AG09309 (cell line): ENCODE results near the gene RENBP.

Experiments used
- DNase-seq: peaks from one replicate; pipeline ENCODE4 v3.0.0-alpha.2; 2010; ENCODE audit warnings: low read depth
- H3K4me3 ChIP-seq: 2 replicates; pipeline ENCODE4 v1.5.1; 2011; ENCODE audit warnings: mild to moderate bottlenecking, low read depth, low read length, moderate library complexity; ENCODE audit not compliant: control insufficient read depth
- TF ChIP-seq, protein P1 (sequence below): IDR thresholded peaks from 2 replicates; pipeline ENCODE4 v1.5.1; 2011; ENCODE audit warnings: mild to moderate bottlenecking, low read depth, low read length, inconsistent platforms; ENCODE audit not compliant: insufficient read depth, control insufficient read depth; ENCODE audit errors: missing control alignments

Gene RENBP

DNA sequence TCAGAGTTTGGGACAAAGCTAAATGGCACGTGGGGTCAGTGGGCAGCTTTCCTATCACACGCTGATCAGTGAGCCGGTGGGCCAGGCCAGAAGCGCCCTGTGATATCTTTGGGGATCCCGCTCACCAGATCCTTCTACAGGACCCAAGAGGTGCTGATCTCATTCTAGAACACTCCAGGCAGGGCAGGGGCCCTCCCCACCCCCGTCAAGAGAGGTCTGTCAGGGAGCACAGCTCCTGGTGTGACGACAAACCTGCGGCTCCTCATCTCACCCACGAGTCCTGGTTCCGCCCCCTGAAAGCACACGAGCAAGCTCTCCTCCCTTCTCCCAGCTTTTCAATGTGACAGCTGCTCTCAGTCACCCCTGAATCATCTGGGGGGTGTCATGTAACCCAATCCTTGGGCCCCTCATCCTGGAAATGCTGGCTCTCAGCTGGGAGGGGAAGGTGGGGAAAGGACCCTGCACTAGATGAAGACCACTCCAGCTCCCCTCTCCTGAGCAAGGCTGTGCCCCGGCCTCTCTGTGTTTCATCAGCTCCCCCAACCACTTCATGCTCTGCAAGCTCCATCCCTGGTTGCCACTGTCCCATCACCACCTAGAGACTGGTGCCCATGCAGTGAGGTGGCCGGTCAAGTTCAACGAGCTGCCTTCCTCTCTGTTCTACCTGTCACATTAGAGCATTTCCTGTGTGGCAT, 22.5 kb upstream of the RENBP start:
- DNase-seq = no peak
- TF ChIP-seq, protein P1, sequence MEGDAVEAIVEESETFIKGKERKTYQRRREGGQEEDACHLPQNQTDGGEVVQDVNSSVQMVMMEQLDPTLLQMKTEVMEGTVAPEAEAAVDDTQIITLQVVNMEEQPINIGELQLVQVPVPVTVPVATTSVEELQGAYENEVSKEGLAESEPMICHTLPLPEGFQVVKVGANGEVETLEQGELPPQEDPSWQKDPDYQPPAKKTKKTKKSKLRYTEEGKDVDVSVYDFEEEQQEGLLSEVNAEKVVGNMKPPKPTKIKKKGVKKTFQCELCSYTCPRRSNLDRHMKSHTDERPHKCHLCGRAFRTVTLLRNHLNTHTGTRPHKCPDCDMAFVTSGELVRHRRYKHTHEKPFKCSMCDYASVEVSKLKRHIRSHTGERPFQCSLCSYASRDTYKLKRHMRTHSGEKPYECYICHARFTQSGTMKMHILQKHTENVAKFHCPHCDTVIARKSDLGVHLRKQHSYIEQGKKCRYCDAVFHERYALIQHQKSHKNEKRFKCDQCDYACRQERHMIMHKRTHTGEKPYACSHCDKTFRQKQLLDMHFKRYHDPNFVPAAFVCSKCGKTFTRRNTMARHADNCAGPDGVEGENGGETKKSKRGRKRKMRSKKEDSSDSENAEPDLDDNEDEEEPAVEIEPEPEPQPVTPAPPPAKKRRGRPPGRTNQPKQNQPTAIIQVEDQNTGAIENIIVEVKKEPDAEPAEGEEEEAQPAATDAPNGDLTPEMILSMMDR = no peak
- no peak overlapping the region for H3K4me3 ChIP-seq

DNA sequence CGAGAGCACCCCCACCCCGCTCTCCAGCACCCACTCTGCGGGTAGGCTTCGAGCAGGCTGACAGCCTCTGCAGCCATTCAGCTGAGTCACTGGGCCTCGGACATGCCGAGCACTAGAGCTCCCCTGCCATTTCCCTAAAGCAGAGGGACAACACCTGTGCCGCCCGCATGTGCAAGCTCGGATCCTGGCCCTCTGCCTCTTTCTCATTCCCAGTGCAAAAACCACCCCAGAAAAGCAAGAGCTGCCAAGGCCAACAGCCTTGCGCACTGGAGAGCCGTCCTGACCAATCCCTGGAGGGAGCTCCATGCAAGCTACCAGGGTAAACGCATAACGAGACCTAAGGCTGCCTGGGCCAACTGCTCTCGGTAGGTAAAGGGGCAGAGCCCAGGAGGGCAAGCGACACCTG, 21.8 kb upstream of the RENBP start:
- TF ChIP-seq, protein P1 = no peak
- no peak overlapping the region for H3K4me3 ChIP-seq
- no peak for DNase-seq

DNA sequence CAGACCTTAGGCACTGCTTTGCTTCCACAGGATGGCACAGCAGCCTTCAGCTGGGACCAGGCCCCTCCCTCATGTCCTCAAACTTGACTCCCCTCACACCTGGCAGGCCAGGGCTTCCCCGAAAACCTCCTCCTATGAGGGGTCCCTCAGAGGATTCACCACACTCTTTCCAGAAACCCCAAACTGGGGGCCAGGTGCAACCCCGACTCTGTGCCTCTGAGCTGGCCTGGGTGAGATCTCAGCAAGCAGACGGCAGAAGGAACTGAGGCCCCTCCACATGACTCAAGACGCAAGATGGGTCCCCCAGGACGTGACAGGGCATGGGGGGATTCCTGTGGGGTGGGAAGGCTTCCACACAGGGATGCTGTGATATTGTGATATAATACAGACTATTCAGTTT, 21.0 kb upstream of the RENBP start:
- TF ChIP-seq, protein P1 = no peak
- H3K4me3 ChIP-seq = no peak overlapping the region
- DNase-seq = no peak

DNA sequence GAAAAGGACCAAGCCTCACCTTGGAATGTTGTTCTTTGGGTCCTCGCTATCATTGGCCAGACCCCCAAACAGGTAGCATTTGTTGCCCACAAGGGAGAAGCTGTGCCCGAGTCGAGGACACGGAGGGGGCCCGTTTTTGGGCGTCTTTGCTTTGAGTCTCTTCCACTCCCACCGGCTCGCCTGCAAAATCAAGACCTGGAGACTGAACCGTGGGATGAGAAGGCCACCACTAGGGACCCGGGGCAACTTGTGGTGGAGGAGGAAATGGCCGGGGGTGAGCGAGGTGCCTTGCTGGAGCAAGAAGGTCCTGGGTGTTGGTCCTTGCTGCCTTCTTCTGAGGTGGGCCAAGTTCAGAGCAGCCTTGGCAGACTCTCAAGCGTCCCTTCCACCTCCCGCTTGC, 19.7 kb upstream of the RENBP start:
- H3K4me3 ChIP-seq = no peak overlapping the region
- no peak for DNase-seq
- TF ChIP-seq, protein P1 = no peak

DNA sequence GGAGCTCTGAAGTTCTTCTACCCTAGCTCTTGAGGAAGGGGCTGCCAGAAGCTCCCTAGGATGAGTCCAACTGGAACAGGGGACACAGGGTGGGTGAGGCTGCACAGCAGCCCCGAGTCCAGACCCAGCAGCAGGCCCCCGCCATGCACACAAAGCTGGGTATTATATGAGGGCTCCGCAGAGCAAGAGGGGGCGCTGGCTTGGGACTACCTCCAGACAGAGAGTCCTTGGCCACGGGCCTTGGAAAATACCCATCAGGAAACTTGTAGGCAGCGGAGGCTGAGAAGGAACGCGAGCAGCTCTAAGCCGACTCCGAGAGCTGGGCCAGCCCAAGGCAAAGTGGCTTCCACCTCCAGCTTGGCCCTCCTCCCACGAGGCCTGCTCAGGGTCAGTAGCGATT, 19.1 kb upstream of the RENBP start:
- no peak overlapping the region for H3K4me3 ChIP-seq
- TF ChIP-seq, protein P1 = no peak
- no peak for DNase-seq

DNA sequence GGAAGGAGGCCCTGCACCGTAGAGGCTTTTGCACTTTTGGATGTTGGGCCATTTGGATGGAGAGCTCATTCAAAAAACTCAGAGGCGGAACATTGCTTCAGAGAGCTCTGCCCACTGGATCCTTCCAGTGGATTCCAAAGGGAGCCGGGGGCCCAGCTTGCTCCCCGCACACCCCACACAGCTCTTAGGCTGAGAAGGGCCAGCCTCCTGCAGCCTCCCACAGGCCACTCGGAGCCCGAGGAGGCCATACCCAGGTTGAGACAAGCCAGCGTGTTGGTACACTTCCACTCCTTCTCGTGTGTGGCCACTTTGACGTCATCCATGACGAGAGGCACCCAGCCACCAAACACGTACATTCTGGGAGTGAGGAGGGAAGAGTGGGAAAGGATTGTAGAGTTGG, 16.8 kb upstream of the RENBP start:
- TF ChIP-seq, protein P1 = no peak
- no peak for DNase-seq
- H3K4me3 ChIP-seq = no peak overlapping the region

DNA sequence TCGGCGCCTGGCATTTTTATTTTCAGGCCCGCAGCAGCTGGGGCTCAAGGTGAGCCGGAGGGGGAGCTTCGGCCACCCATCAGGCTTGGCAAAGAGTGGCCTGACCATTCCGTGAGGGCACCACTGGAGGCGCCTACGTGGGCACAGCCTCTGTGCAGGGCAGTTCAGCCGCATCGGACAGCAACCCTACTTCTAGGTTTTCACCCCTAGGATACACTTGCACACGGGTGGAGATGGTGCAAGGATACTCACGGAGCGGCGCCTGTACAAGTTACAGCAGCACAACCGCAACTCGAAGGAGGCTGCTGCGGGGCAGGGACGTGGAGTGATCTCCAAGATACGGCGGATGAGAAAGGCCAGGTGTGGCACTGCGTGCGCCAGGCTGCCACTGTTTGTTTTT, 16.3 kb upstream of the RENBP start:
- TF ChIP-seq, protein P1 = no peak
- H3K4me3 ChIP-seq = no peak overlapping the region
- DNase-seq = no peak
